HEK293T (cell line): ENCODE data around the gene GARIN3.

Experiments used
- BHLHE40 ChIP-seq: fragments of 450-650 bp; IDR thresholded peaks from 2 replicates; pipeline ENCODE4 v1.6.1; 2016; ENCODE audit warnings: mild to moderate bottlenecking, moderate library complexity, borderline replicate concordance
- ELF4 ChIP-seq: fragments of 450-650 bp; IDR thresholded peaks from 2 replicates; pipeline ENCODE4 v1.6.1; 2017; ENCODE audit warnings: antibody characterized with exemption
- HDGF ChIP-seq: fragments of 450-650 bp; IDR thresholded peaks from 2 replicates; pipeline ENCODE4 v1.6.1; 2017; ENCODE audit warnings: antibody characterized with exemption, borderline replicate concordance
- L3MBTL2 ChIP-seq: fragments of 450-650 bp; conservative IDR thresholded peaks from 2 replicates; pipeline ENCODE4 v1.6.1; 2016; ENCODE audit warnings: mild to moderate bottlenecking
- LEF1 ChIP-seq: fragments of 450-650 bp; IDR thresholded peaks from 2 replicates; pipeline ENCODE4 v1.6.1; 2017; ENCODE audit warnings: mild to moderate bottlenecking, borderline replicate concordance
- PKNOX1 ChIP-seq: fragments of 450-650 bp; IDR thresholded peaks from 2 replicates; pipeline ENCODE4 v1.6.1; 2016
- SP1 ChIP-seq: fragments of 450-650 bp; IDR thresholded peaks from 2 replicates; pipeline ENCODE4 v1.6.1; 2017
- SUZ12 ChIP-seq: fragments of 450-650 bp; IDR thresholded peaks from 2 replicates; pipeline ENCODE4 v1.6.1; 2016; ENCODE audit warnings: mild to moderate bottlenecking
- TARDBP ChIP-seq: fragments of 450-650 bp; IDR thresholded peaks from 2 replicates; pipeline ENCODE4 v1.6.1; 2016

GRCh38 chr5:157212307-157212706 lies 46.2 kb upstream of the GARIN3 start:
- TF ChIP-seq SP1 (no peak), BHLHE40 (no peak), SUZ12 (no peak), TARDBP (no peak), ELF4 (no peak), PKNOX1 (no peak), HDGF (no peak), LEF1 (no peak), L3MBTL2 (no peak)
